SK-N-DZ (cell line): Measurements from ENCODE around the gene PPFIBP1.
A peak's percentile ranks its signal among the peaks of the same experiment; 100 is the strongest.
"Not testable (repeated sequence)": the region's sequence is repeated elsewhere in the genome, so short reads cannot be mapped to it uniquely, and the experiment has no call there.

ENCODE experiments used
- DNase-seq: peaks from one replicate; pipeline ENCODE4 v3.0.0-alpha.2; 2015; ENCODE audit warnings: low spot score

Gene PPFIBP1

DNA sequence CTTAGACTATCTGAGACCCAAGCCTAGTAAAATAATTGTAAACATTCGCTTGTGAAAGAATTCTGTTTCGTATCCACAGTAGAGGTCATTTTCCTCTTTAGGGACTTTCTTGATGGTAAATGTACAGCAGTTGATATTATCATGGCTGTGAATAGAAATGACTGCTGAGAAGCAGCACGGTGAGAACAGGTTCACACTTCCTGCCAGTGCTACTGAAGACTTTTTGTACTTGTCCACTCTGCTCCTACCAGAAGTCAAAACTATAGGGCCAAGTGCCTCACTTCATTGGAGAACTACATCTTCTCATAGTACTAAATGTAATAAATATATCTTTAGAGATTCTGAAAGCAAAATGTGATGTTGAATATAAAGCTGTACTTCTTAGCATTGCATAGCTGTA is 131.5 kb downstream of the PPFIBP1 start:
- DNase-seq: not testable (repeated sequence)

GRCh38 chr12:27657296-27657695 is 133.3 kb downstream of the PPFIBP1 start:
- DNase-seq: no peak

GRCh38 chr12:27665704-27666103 is 141.7 kb downstream of the PPFIBP1 start:
- no peak for DNase-seq

DNA sequence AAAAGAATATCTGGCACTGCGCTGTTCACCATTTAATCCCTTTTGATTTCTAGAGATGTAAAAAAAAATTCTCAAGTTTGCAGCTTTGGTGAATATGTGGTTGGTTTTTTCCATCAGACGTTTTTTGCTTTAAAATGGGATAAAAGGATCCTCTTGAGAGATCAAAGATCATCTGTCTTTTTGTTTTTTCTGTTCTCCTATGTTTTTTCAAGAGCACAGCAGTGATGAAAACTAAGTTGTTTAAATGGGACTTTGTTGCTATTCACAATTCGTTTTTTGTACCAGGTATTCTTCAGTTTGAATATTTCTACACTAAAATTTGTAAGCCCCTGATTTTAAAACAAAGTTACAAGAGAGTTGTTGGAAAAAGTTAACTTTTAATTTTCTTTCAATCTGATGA is 142.5 kb downstream of the PPFIBP1 start:
- no peak for DNase-seq

- no peak for DNase-seq
Observed at GRCh38 chr12:27667540-27667939, 143.5 kb downstream of the PPFIBP1 start.

- DNase-seq: no peak
Observed at GRCh38 chr12:27672051-27672450, 148.0 kb downstream of the PPFIBP1 start.

GRCh38 chr12:27672643-27673042 is 148.6 kb downstream of the PPFIBP1 start:
- no peak for DNase-seq

DNA sequence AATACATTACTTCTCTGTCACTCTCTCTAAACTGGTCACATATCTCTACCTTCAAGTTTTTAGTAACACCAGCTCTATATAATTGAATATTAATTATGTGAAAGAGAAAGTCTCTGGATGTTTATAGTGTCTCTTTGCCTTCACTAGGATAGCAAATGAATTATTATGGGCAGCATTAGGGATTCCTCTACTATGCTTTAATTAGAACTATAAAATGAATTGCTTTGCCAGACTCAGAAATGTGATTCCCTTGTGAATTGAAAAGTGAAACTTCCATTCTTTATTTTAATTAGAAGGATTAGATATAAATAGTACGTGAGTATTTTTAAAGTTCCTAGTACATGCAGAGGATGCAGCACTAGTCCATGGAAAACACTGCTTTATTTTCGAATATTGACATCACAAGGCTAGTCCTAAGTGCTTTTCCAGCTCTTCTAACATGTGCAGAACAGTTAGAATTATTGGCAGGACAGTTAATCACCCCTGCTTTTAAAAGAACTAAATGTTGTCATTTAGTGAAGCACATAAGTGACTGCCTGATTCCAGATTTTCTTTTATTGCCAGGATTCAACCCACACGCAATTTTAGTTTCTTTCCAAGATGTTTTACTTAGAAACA is 149.2 kb downstream of the PPFIBP1 start:
- no peak for DNase-seq

GRCh38 chr12:27674989-27675388 is 151.0 kb downstream of the PPFIBP1 start:
- peak; percentile 27 for DNase-seq

GRCh38 chr12:27680619-27681018 is 156.6 kb downstream of the PPFIBP1 start:
- no peak for DNase-seq

GRCh38 chr12:27682534-27682933 is 158.5 kb downstream of the PPFIBP1 start:
- DNase-seq: no peak

DNA sequence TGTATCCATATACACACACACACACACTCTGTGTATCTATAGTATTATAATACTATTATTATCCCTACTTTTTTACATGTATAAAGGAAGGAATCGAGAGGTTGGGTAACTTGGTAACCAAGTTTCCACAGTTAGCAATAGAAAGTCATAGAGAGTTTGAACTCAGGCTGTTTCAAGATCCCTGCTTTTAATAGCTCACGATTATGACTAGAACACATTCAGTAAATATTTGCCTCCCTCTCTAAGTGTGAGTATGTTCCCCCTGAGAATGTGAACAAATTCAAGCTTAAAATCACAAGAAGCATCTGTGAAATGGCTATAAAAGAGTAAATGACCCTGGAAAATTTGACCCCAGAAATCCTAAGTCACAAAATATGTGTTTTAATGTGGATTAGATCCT is 161.3 kb downstream of the PPFIBP1 start:
- DNase-seq: no peak

- DNase-seq: no peak
Observed at GRCh38 chr12:27686147-27686546, 162.1 kb downstream of the PPFIBP1 start.

DNA sequence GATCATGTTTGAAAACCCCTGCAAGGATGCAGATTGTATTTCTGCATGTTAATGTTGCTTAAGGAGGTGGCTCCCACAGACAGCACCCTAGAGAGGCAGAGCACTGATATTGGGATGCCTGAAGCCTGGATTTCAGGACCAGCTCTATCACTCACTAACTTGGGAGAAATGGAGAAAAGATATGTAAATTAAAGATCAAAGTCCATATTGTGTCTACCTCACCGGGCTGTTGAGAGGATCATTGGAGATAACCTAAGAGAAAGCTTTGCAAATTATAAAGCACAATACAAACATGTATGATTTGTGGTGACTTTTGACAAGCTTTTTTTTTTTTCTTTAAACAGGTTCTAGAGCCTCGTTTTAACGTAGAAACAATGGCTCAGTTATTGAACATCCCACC is 164.7 kb downstream of the PPFIBP1 start:
- DNase-seq: no peak

DNA sequence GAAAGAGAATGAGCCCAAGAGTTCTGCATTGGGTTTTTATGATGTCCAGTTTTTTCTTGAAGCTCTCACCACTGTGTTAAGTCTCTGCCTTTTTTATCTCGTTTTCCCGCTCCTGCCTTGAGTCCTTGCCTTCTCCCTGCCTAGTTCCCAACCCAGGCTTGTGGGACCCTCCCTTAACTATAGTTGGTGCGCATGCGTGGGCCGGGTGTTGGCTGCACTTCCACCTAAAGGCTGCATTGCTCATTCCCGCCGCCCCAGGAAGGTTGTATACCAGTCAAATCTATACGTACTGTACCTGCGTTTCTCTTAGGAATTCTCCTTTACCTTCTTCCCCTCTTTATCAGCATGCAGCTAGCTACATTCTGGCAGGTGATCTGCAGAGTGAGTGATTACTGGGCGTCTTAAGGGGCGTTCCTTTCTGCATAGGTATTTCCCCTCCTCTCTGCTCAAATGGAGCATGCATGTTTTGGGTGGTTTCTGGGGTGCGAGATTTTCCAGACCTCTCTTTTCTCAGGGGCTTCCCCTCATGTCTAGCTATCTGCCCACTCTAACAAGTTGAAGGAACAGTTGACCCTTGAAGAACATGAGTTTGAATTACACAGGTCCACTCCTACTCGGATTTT is 165.7 kb downstream of the PPFIBP1 start:
- DNase-seq: no peak

DNA sequence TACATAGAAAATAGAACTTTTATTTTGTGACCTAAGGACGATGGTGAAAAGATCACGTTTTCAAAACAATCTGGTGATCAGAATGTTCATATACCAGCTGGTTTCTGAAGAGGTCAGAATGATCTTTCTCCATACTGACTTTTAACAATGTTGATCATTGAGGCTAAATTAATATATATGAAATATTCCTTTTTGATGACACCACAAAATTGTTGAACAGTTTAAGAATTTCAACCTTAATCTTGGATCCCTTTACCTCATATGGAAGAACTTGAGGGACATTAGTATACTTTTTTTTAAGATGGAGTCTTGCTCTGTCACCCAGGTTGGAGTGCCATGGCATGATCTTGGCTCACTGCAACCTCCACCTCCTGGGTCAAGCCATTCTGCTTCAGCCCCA is 169.4 kb downstream of the PPFIBP1 start:
- no peak for DNase-seq

- DNase-seq: no peak
Observed at GRCh38 chr12:27695556-27696292, 171.7 kb downstream of the PPFIBP1 start.

DNA sequence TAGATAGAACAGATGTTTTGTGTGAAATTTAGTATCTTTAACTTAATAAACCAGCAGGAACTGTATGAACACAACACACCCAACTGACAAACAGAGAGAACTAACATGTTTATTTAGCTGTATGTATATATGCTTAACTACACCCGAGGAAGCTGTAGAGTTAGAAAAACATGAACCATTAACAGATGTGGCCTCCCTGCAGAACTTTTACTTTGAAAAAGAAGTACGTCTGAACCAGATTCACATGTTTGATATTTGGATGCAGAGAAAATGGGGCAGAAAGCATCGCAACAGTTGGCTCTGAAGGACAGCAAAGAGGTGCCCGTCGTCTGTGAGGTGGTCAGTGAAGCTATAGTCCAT is 172.3 kb downstream of the PPFIBP1 start, which contains the start of gene REP15:
TSS of gene REP15 (plus strand) at position 155 of the 360 bp plus-strand sequence. CDS start at position 271, 116 bp downstream.
- no peak for DNase-seq

GRCh38 chr12:27696864-27697564 is 173.0 kb downstream of the PPFIBP1 start:
- peak; percentile 99 for DNase-seq

- DNase-seq: peak; percentile 82
Observed at GRCh38 chr12:27703720-27704452, 179.9 kb downstream of the PPFIBP1 start.

DNA sequence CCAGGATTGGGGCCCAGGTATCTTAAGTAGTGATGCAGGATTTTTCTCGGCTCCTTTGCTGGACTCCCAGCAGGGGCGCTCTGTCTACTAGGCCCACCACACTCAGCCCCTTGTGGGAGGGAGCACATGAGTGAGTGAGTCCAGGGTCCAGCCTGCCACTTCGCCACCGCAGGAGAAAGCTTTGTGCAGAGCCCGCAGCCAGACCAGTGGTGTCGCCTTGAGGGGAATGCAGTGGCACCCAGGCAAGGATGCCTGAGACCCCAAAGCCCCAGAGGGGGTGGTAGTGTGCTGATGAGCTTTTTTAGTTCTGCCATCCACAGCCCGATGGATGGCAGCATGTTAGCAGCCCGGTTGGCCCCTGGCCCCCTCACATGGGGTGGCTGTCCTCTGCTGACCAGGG is 181.3 kb downstream of the PPFIBP1 start:
- DNase-seq: peak; percentile 33

DNA sequence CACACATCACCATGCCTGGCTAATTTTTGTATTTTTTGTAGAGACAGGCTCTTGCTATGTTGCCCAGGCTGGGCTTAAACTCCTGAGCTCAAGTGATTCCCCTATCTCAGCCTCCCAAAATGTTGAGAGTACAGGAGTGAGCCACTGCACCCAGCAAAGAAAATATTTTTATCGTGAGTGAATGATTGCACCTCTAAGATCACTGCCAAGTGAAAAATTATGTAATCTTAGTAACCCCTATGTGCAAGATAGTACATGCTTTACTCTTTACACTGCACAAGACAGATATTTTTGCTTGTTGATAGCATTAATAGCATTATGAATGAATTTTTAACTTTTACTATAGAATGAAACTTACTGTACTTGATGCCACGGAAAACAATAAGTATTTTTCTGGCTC is 183.2 kb downstream of the PPFIBP1 start:
- no peak for DNase-seq
